Heart right ventricle (tissue), 16 donors: ENCODE measurements around the gene GUCY2F. TPM values are rescaled to one million over a fixed set of nuclear protein-coding genes. Genes with fewer than 3 reads are reported as not detected.

Source experiments
- ATAC-seq, 8 donors: fragments of 200-7000 bp; cut with Tn5 transposase; one replicate each; pipeline ENCODE4 v1.9.1; 2020; ENCODE audit warnings: mild to moderate bottlenecking in 8 of 8, moderate library complexity in 8 of 8, moderate number of reproducible peaks in 1 of 8
- DNase-seq, 2 donors: peaks; one replicate each; pipeline ENCODE4 v3.0.0-alpha.2; 2020
- H3K27ac ChIP-seq, 10 donors: fragments of 200-600 bp; sonication (generic) in 2 of 10; one replicate each; pipeline versions ENCODE4 v1.5.0 to v1.8.0; 2020 to 2022; ENCODE audit warnings: mild to moderate bottlenecking in 3 of 10
- H3K27me3 ChIP-seq, 7 donors: fragments of 200-600 bp; one replicate each; pipeline ENCODE4 v1.8.0; 2021 to 2022; ENCODE audit warnings: mild to moderate bottlenecking in 2 of 7
- H3K36me3 ChIP-seq, 9 donors: fragments of 200-600 bp; sonication (generic) in 1 of 9; one replicate each; pipeline versions ENCODE4 v1.5.0 to v1.8.0; 2020 to 2022; ENCODE audit warnings: mild to moderate bottlenecking in 2 of 9
- H3K4me1 ChIP-seq, 9 donors: fragments of 200-600 bp; sonication (generic) in 1 of 9; one replicate each; pipeline versions ENCODE4 v1.5.0 to v1.8.0; 2020 to 2022; ENCODE audit warnings: mild to moderate bottlenecking in 4 of 9
- H3K4me3 ChIP-seq, 10 donors: fragments of 200-600 bp; sonication (generic) in 2 of 10; one replicate each; pipeline versions ENCODE4 v1.5.0 to v1.8.0; 2020 to 2022; ENCODE audit warnings: mild to moderate bottlenecking in 7 of 10, moderate library complexity in 2 of 10
- H3K9me3 ChIP-seq, 11 donors: fragments of 200-600 bp in 10 of 11; sonication (generic) in 2 of 11; one replicate each; pipeline versions ENCODE4 v1.5.0 to v1.8.0; 2013 to 2022; ENCODE audit warnings: mild to moderate bottlenecking in 2 of 11, control low read depth in 1 of 11, moderate library complexity in 1 of 11
- CTCF ChIP-seq, 9 donors: fragments of 200-600 bp; sonication (generic) in 2 of 9; IDR thresholded peaks; one replicate each; pipeline versions ENCODE4 v1.5.0 to v1.8.0; 2021 to 2022; ENCODE audit warnings: antibody characterized with exemption in 9 of 9, mild to moderate bottlenecking in 5 of 9, moderate library complexity in 1 of 9
- WGBS, 2 donors: extraction: QIAGEN DNeasy Blood & Tissue Kit; methylation state at CpG; one replicate each; pipeline ENCODE4 v1.1.7; 2013; ENCODE audit warnings: inconsistent platforms in 1 of 2; 5-methylcytosine and 5-hydroxymethylcytosine counted together
- intact Hi-C, 10 donors: fragments of 100-400 bp; cut with DNase I; formaldehyde crosslinking; loops; one replicate each; pipeline versions ENCODE4 v1.11.1 to v1.14.2; 2022
- polyA plus RNA-seq, 2 donors: library from polyadenylated mRNA; stranded (reverse); fragments of 200-250 nt; gene quantifications; one replicate each; pipeline ENCODE4 v1.2.3, GENCODE V29; 2013
- total RNA-seq, 10 donors: library from RNA; stranded (reverse); fragmentation: NEBNext Ultra II Directional in 3 of 10; extraction: Animal tissue kit (Norgen Biotek cat#: 25700) in 3 of 10; gene quantifications; one replicate each; pipeline versions ENCODE4 v1.2.1 to v1.2.4, GENCODE V29; 2021 to 2023
- donor health status: Arrhythmogenic right ventricular cardiomyopathy.
- donor health status: ischemic (EF 13 %, LVEDD 7.1; RV severe dilation, severe dysfunction).
- donor health status: healthy with polysubstance abuse.
- donor health status: DM: no; HTN: yes; CAD: no.
- donor health status: DM: no; HTN: no; CAD: no.
- donor health status: ischemic (EF 25% LVEDD 6.9; RV normal size, moderate dysfunction).
- donor health status: ischemic (EF 25% LVEDD 5.7; RV mildly dilated, moderate dysfunction).
- donor health status: healthy.
- donor health status: DM: yes; HTN: yes; CAD: no.
- donor health status: Ischemic cardiomyopathy.
- donor health status: ischemic (EF 35%, LVEDD 5.7; RV mildly dilated, moderate dysfunction).
- donor health status: nonischemic (EF 11% LVEDD 7.7; RV severe dilation, severe dysfunction).
- donor health status: DM: yes; HTN: yes; CAD: no.
- donor health status: PGD.
- donor health status: ischemic (EF 29% LVEDD 5.4; RV normal size, mild dysfunction).
- donor health status: nonischemic (EF 23%, LVEDD 6.1; RV moderate dilation, normal function).

The GUCY2F gene
- total and polyA plus RNA-seq, 12 donors, result not detected

- ATAC-seq (no peak), DNase-seq (no peak)
- Histone ChIP-seq H3K27me3 (peaks cover 0 to 11% (median 0%) of the 10 kb centered on the region in 7 donors), H3K4me3 (no peak overlapping the region), H3K4me1 (peaks cover 0 to 5% (median 0%) of the 10 kb centered on the region in 9 donors), H3K27ac (no peak overlapping the region), H3K9me3 (no peaks in the 10 kb centered on the region), H3K36me3 (no peaks in the 10 kb centered on the region)
- intact Hi-C loops, result no loop called here
- TF ChIP-seq CTCF (IDR thresholded peaks at IDR 0.05), result no peak
- WGBS, 2 donors, result 55 to 60% methylated on average over 4 of the region's 4 CpGs
Measured at GRCh38 chrX:109350551-109350950, 131.3 kb downstream of the GUCY2F start.

- TF ChIP-seq CTCF (IDR thresholded peaks at IDR 0.05), result no peak
- no peak for DNase-seq
- H3K36me3 ChIP-seq, result no peaks in the 10 kb centered on the region
- no peak for ATAC-seq
- H3K27me3 ChIP-seq, result peaks cover 0 to 10% (median 0%) of the 10 kb centered on the region in 7 donors
- intact Hi-C loops, result no loop called here
- H3K4me1 ChIP-seq, result peaks cover 0 to 5% (median 0%) of the 10 kb centered on the region in 9 donors
- no peak overlapping the region for H3K27ac ChIP-seq
- H3K9me3 ChIP-seq, result no peaks in the 10 kb centered on the region
- H3K4me3 ChIP-seq, result no peak overlapping the region
Measured at GRCh38 chrX:109350051-109350450, 131.8 kb downstream of the GUCY2F start.

GRCh38 chrX:109347632-109348031, 134.3 kb downstream of the GUCY2F start:
- Histone ChIP-seq H3K27me3 (peaks cover 0 to 7% (median 0%) of the 10 kb centered on the region in 7 donors), H3K36me3 (no peaks in the 10 kb centered on the region), H3K9me3 (no peaks in the 10 kb centered on the region), H3K4me3 (no peak overlapping the region), H3K4me1 (peaks cover 0 to 5% (median 0%) of the 10 kb centered on the region in 9 donors), H3K27ac (no peak overlapping the region)
- WGBS, 2 donors, result 12 to 24% methylated on average over 3 of the region's 3 CpGs
- ATAC-seq, result peak in 3 of 8 donors; percentile 31 to 61 (median 35)
- no peak for DNase-seq
- TF ChIP-seq CTCF (IDR thresholded peaks at IDR 0.05), result no peak
- intact Hi-C loops, result no loop called here

GRCh38 chrX:109346491-109346890, 135.4 kb downstream of the GUCY2F start:
- Histone ChIP-seq H3K4me3 (no peak overlapping the region), H3K27ac (no peak overlapping the region), H3K9me3 (no peaks in the 10 kb centered on the region), H3K4me1 (no peaks in the 10 kb centered on the region), H3K27me3 (peaks cover 0 to 10% (median 0%) of the 10 kb centered on the region in 7 donors), H3K36me3 (no peaks in the 10 kb centered on the region)
- TF ChIP-seq CTCF (IDR thresholded peaks at IDR 0.05), result no peak
- intact Hi-C loops, result no loop called here
- WGBS, 2 donors, result 62 to 78% methylated on average over 1 of the region's 1 CpG
- no peak for ATAC-seq
- DNase-seq, result no peak
